GM21381 (cell line): ENCODE data around the gene TUBB4B.

Experiments used
- ATAC-seq: cut with Tn5 transposase; IDR thresholded peaks from one replicate; pipeline ENCODE4 v1.9.1; 2021; ENCODE audit warnings: mild to moderate bottlenecking, moderate library complexity; ENCODE audit not compliant: unreplicated experiment

TUBB4B gene

GRCh38 chr9:137286975-137287383 is 45.9 kb downstream of the TUBB4B start:
- no peak for ATAC-seq

- ATAC-seq = no peak
Measured at GRCh38 chr9:137293094-137293481, 52.0 kb downstream of the TUBB4B start.
